Measurements from ENCODE around the gene BPIFB3. TPM values are rescaled to one million over a fixed set of nuclear protein-coding genes. Genes with fewer than 3 reads are reported as not detected.

The BPIFB3 gene
- polyA plus RNA-seq, 3 donors, result not detected

- Histone ChIP-seq H3K4me3 (replicated peaks in 1 of 3; ENCODE audit: low read depth in 2 of 3, low read length in 3 of 3) (no peak overlapping the region), H3K79me2 (ENCODE audit: insufficient read depth, low read length) (no peaks in the 10 kb centered on the region), H3K4me1 (ENCODE audit: control insufficient read depth in 1 of 2, insufficient read depth in 2 of 2, low read length in 2 of 2) (no peaks in the 10 kb centered on the region), H3K9ac (ENCODE audit: insufficient read depth, low read length, poor library complexity, severe bottlenecking) (no peak overlapping the region), H3K36me3 (replicated peaks in 1 of 2; ENCODE audit: control insufficient read depth in 1 of 2, insufficient read depth in 2 of 2, low read length in 2 of 2) (no peaks in the 10 kb centered on the region), H3K27ac (ENCODE audit: low read depth in 1 of 2, low read length in 2 of 2) (no peak overlapping the region), H3K9me3 (replicated peaks in 1 of 2; ENCODE audit: control insufficient read depth in 1 of 2, insufficient read depth in 1 of 2, low read length in 2 of 2) (no peaks in the 10 kb centered on the region), H2AFZ (ENCODE audit: insufficient read depth, low read depth, low read length, poor library complexity, severe bottlenecking) (no peak overlapping the region), H3K4me2 (replicated peaks; ENCODE audit: extremely low read depth, low read length, poor library complexity, severe bottlenecking) (no peak overlapping the region), H3K27me3 (ENCODE audit: control insufficient read depth in 2 of 2, insufficient read depth in 2 of 2, low read length in 2 of 2) (no peaks in the 10 kb centered on the region), H4K20me1 (ENCODE audit: insufficient read depth, low read length) (no peaks in the 10 kb centered on the region)
- no peak overlapping the region for H3K27ac Mint-ChIP-seq
- no peak for TF ChIP-seq CTCF (IDR thresholded peaks at IDR 0.05)
- H3K4me3 Mint-ChIP-seq, result no peak overlapping the region
- H3K4me1 Mint-ChIP-seq, result no peaks in the 10 kb centered on the region
- 79% methylated on average over 1 of the region's 1 CpG for WGBS (ENCODE audit: insufficient coverage)
- H3K9me3 Mint-ChIP-seq, result no peaks in the 10 kb centered on the region
- no peak for DNase-seq
- H3K36me3 Mint-ChIP-seq, result no peaks in the 10 kb centered on the region
- peaks cover 0 to 4% (median 0%) of the 10 kb centered on the region in 3 donors for H3K27me3 Mint-ChIP-seq (ENCODE audit: low read depth in 3 of 3)
- intact Hi-C loops (cut with micrococcal nuclease), result no loop called here
Observed at GRCh38 chr20:33093582-33093981, 39.9 kb downstream of the BPIFB3 start.

- WGBS (ENCODE audit: insufficient coverage), result 82% methylated on average over 3 of the region's 5 CpGs
- H3K9me3 ChIP-seq (replicated peaks in 1 of 2; ENCODE audit: control insufficient read depth in 1 of 2, insufficient read depth in 1 of 2, low read length in 2 of 2), result no peaks in the 10 kb centered on the region
- Mint-ChIP-seq H3K4me3 (no peak overlapping the region), H3K9me3 (no peaks in the 10 kb centered on the region), H3K4me1 (no peaks in the 10 kb centered on the region), H3K27ac (no peak overlapping the region), H3K36me3 (no peaks in the 10 kb centered on the region), H3K27me3 (ENCODE audit: low read depth in 3 of 3) (peaks cover 0 to 3% (median 2%) of the 10 kb centered on the region in 3 donors)
- intact Hi-C loops (cut with micrococcal nuclease), result loop anchor here in 1 of 2 donors (5.0 kb wide), 1 partner anchor 188 kb away; no protein-coding TSS in a partner anchor
- no peak overlapping the region for H3K9ac ChIP-seq (ENCODE audit: insufficient read depth, low read length, poor library complexity, severe bottlenecking)
- no peaks in the 10 kb centered on the region for H3K27me3 ChIP-seq (ENCODE audit: control insufficient read depth in 2 of 2, insufficient read depth in 2 of 2, low read length in 2 of 2)
- H2AFZ ChIP-seq (ENCODE audit: insufficient read depth, low read depth, low read length, poor library complexity, severe bottlenecking), result no peak overlapping the region
- H3K4me2 ChIP-seq (replicated peaks; ENCODE audit: extremely low read depth, low read length, poor library complexity, severe bottlenecking), result no peak overlapping the region
- H3K79me2 ChIP-seq (ENCODE audit: insufficient read depth, low read length), result no peaks in the 10 kb centered on the region
- no peaks in the 10 kb centered on the region for H3K36me3 ChIP-seq (replicated peaks in 1 of 2; ENCODE audit: control insufficient read depth in 1 of 2, insufficient read depth in 2 of 2, low read length in 2 of 2)
- no peak overlapping the region for H3K27ac ChIP-seq (ENCODE audit: low read depth in 1 of 2, low read length in 2 of 2)
- TF ChIP-seq CTCF (IDR thresholded peaks at IDR 0.05), result no peak
- H3K4me3 ChIP-seq (replicated peaks in 1 of 3; ENCODE audit: low read depth in 2 of 3, low read length in 3 of 3), result no peak overlapping the region
- DNase-seq, result no peak
- H4K20me1 ChIP-seq (ENCODE audit: insufficient read depth, low read length), result no peaks in the 10 kb centered on the region
- no peaks in the 10 kb centered on the region for H3K4me1 ChIP-seq (ENCODE audit: control insufficient read depth in 1 of 2, insufficient read depth in 2 of 2, low read length in 2 of 2)
Observed at GRCh38 chr20:33095249-33095648, 41.5 kb downstream of the BPIFB3 start.

Data from CD14-positive monocyte (primary cell).